DMS 273 (cell line): ENCODE measurements around the gene TIMM17A.

Experiments
- DNase-seq: peaks from one replicate; lab custom pipeline; 2025; ENCODE audit not compliant: unreplicated experiment; lab: John Stamatoyannopoulos, UW

Gene TIMM17A

GRCh38 chr1:201955009-201955728 lies at the start of gene TIMM17A:
TIMM17A (plus strand) TSS chr1:201955503; CDS start chr1:201955527, 24 bp downstream.
- peak; percentile 99 for DNase-seq

GRCh38 chr1:201906336-201906735 lies 49.0 kb upstream of the TIMM17A start:
- peak; percentile 50 for DNase-seq

- no peak for DNase-seq
Observed at GRCh38 chr1:201907621-201908020, 47.7 kb upstream of the TIMM17A start.

- no peak for DNase-seq
Observed at GRCh38 chr1:201911826-201912571, 43.3 kb upstream of the TIMM17A start.

DNA sequence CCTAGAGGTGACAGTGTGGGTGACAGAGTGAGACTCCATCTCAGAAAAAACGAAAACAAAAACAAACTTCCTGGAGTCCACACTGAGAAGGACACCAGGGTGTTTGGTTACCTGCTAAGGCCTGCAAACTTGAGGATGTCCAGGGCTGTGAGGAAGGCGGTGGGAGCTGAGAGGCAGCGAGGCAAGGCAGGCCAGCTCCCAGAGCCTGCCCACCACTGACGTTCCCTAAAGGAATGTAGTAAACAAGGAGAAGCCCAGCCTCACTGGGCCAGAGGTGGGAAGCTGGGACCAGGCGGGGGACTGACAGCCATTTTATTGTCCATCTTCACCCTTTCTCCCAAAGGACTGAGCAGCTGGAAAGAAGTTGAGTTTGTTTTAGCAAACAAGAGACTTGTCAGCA lies 42.5 kb upstream of the TIMM17A start:
- DNase-seq: no peak

- DNase-seq: no peak
Observed at GRCh38 chr1:201914456-201915235, 40.7 kb upstream of the TIMM17A start.

GRCh38 chr1:201916649-201917249 lies 38.6 kb upstream of the TIMM17A start:
- DNase-seq: peak; percentile 84

- peak; percentile 61 for DNase-seq
Observed at GRCh38 chr1:201917362-201918033, 37.8 kb upstream of the TIMM17A start.

- DNase-seq: no peak
Observed at GRCh38 chr1:201918343-201918742, 37.0 kb upstream of the TIMM17A start.

DNA sequence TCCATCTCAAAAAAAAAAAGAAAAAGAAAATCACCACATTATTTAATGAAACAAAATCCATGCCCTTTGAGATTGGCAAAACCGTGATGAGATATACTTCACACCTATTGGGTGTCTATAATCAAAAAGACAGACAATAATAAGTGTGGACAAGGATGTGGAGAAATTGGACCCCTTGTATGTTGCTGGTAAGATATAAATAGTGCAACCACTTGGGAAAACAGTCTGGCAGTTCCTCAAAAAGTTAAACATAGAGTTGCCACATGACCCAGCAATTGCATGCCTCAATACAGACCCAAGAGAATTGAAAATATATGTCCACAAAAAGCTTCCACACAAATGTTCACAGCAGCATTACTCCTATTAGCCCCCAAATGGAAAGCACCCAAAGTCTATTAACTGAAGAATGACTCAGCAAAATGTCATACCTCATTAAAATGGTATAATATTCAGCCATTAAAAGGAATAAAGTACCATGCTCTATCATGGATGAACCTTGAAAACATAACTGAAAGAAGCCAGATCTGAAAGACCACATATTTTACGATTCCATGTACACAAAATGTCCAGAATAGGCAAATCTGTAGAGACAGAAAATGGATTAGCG lies 33.2 kb upstream of the TIMM17A start:
- DNase-seq: no peak

- DNase-seq: peak; percentile 41
Observed at GRCh38 chr1:201925301-201925567, 30.1 kb upstream of the TIMM17A start.

- DNase-seq: peak; percentile 97
Observed at GRCh38 chr1:201925981-201926645, 29.2 kb upstream of the TIMM17A start.

GRCh38 chr1:201928266-201928665 lies 27.0 kb upstream of the TIMM17A start:
- no peak for DNase-seq

GRCh38 chr1:201930137-201930536 lies 25.2 kb upstream of the TIMM17A start:
- DNase-seq: no peak

DNA sequence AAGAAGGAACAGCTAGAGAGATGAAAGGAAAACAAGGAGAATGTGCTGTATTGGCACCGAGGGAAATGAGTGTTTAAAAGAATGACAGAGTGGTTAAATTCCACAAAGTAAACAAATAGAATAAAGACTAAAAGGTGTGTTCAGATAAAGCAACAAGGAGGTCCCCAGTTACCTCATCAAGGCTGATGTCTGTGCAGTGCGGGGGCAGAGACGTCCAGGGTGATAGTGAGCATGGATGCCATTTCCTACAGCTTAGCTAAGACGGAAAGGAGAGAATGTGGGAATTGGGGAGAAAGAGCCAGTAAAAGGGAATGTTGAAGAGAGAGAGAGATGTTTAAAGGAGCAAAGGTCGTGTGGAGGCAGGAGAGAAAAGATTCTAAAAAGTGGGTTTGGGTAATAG lies 24.5 kb upstream of the TIMM17A start:
- DNase-seq: no peak

- DNase-seq: no peak
Observed at GRCh38 chr1:201933840-201934430, 21.4 kb upstream of the TIMM17A start.

DNA sequence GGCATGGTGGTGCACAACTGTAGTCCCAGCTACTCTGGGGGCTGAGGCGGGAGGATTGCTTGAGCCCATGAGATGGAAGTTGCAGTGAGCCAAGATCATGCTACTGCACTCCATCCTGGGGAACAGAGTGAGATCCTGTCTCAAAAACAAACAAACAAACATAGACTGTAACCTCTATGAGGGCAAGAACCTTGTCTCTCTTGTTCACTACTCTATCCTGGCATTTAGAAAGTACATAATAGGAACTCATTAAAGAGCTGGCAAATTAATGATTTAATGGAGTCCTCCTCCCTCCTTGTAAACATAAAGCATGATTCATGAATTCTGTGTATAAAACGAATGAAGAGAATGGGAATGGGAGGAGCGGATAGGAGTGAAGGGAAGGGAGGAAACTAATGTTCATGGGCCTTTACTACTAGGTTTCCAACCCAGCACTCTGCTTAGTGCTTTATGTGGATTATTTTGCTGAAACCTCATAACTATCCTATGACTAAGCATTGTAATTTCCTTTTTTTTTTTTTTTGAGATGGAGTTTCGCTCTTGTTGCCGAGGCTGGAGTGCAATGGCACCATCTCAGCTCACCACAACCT lies 17.6 kb upstream of the TIMM17A start:
- DNase-seq: no peak

- DNase-seq: no peak
Observed at GRCh38 chr1:201938440-201939035, 16.8 kb upstream of the TIMM17A start.

DNA sequence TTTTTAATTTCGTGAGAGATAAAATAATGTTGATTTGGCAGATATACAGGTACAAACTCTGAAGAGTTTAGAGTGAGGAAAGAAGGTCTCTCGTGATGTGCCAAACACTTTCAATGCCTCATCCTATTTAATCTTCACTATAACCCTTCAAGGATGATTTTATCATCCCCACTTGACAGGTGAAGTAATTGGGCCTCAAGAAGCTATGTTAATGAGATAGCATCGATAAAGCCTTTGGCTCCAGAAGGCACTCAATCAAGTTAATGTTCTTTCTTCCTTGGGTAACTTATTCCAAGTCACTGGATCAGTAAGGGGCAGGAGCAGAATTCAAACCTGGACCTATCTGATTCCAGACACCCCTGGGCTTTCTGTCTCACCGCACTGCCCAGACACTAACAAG lies 16.2 kb upstream of the TIMM17A start:
- no peak for DNase-seq
